IPS-18c (cell line): ENCODE results near the gene SPHKAP.
A peak's percentile ranks its signal among the peaks of the same experiment; 100 is the strongest.
"Not testable (repeated sequence)": the region's sequence is repeated elsewhere in the genome, so short reads cannot be mapped to it uniquely, and the experiment has no call there.

Source experiments
- H3K4me3 ChIP-seq: 2 replicates; pipeline ENCODE4 v1.7.0; 2013; ENCODE audit warnings: low read depth, mild to moderate bottlenecking, low read length, moderate library complexity; ENCODE audit not compliant: insufficient read depth
- H3K9me3 ChIP-seq: one replicate; pipeline ENCODE4 v1.6.1; 2013; ENCODE audit warnings: mild to moderate bottlenecking, low read length, moderate library complexity; ENCODE audit not compliant: control insufficient read depth, insufficient read depth

The SPHKAP gene

GRCh38 chr2:228181098-228182019 is at the start of gene SPHKAP:
Gene SPHKAP (minus strand): TSS chr2:228181687. CDS start chr2:228181598, 89 bp downstream.
- no peaks in the 10 kb centered on the region for H3K9me3 ChIP-seq
- H3K4me3 ChIP-seq: peak within 1 kb of the TSS; percentile 59

- no peak overlapping the region for H3K4me3 ChIP-seq
- no peaks in the 10 kb centered on the region for H3K9me3 ChIP-seq
Observed at GRCh38 chr2:228227466-228227865, 46.0 kb upstream of the SPHKAP start.

GRCh38 chr2:228224410-228224809 is 42.9 kb upstream of the SPHKAP start:
- no peak overlapping the region for H3K4me3 ChIP-seq
- H3K9me3 ChIP-seq: no peaks in the 10 kb centered on the region

- H3K9me3 ChIP-seq, H3K4me3 ChIP-seq: not testable (repeated sequence)
Observed at GRCh38 chr2:228218593-228218992, 37.1 kb upstream of the SPHKAP start.

DNA sequence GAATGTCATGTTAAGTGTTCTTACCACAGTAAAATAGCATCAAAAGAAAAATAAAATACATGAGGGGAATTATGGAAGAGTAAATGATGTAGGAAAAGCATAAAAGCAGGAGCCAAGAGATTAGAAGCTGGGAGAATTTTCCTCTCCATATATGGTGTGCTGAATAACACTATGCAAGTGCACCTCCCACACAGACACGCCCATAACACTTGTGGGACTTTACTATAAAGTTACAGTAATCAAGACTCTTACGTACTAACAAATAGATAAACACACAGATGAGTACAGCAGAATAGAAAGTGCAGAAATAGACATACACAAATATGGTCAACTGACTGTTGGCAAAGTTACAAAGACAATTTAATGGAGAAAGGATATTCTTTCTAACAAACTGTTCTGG is 16.0 kb upstream of the SPHKAP start:
- Histone ChIP-seq H3K9me3 (no peaks in the 10 kb centered on the region), H3K4me3 (no peak overlapping the region)

- Histone ChIP-seq H3K4me3 (peak overlapping the region; percentile 59), H3K9me3 (no peaks in the 10 kb centered on the region)
Observed at GRCh38 chr2:228180181-228181097, 1.0 kb downstream of the SPHKAP start.

DNA sequence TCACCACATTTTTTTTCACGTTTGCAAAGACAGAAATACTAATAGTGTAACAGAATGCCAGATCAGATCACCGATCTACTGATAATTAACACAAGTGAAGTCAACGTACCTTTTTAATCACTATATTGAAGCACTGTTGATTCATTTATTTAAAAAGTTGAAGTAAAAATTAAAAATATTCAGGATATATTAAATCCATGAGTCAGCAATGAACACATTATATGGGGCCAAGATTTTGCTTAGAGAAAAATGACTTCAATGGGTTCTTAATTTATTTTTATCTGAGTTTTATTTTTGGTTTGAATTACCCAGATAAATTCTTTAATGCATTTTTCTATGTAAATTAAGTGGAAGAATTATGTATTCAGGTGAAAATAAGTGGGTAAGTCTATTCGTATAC is 14.2 kb downstream of the SPHKAP start:
- peaks cover 2% of the 10 kb centered on the region for H3K9me3 ChIP-seq

GRCh38 chr2:228164718-228165117 is 16.8 kb downstream of the SPHKAP start:
- Histone ChIP-seq H3K4me3 (no peak overlapping the region), H3K9me3 (peaks cover 2% of the 10 kb centered on the region)

More for the DNA sequence above, 14.2 kb downstream of the SPHKAP start:
- no peak overlapping the region for H3K4me3 ChIP-seq

DNA sequence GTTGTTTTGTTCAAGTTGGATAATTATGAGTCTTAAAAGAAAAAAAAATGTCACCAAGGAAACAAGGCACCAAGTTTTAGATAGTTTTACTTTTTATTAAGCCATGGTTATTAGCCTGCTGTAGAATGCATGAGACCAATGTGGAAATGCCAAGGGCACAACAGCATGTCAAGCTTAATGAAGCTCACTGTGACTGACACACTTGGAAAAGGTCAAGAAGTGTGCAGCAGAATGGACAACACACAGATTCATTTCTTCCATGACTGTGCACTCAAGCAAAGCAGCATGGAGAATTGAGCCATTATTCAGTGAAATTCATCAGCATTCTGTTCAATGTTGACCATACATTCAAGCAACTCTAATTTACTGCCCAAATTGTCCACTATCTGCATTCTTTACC is 23.6 kb downstream of the SPHKAP start:
- Histone ChIP-seq H3K9me3 (no peaks in the 10 kb centered on the region), H3K4me3 (no peak overlapping the region)

DNA sequence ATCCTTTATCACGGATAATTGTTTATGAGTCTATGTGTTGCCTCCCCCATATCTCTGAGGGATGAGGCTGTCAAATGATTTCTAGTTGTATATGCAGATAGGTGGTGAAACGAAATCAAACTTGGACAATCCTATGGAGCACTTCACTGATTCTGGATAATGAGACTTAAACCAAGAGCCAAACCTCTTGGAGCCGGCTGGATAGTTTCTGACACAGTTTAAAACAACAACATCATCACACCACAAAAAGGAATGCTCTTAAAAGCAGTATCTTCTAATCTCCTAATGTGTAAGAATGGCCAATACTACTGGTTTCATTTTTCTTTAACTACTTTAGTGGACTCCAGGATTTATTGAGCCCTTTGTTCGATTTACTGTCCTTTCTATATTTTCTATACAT is 36.5 kb downstream of the SPHKAP start:
- no peaks in the 10 kb centered on the region for H3K9me3 ChIP-seq
- H3K4me3 ChIP-seq: no peak overlapping the region

DNA sequence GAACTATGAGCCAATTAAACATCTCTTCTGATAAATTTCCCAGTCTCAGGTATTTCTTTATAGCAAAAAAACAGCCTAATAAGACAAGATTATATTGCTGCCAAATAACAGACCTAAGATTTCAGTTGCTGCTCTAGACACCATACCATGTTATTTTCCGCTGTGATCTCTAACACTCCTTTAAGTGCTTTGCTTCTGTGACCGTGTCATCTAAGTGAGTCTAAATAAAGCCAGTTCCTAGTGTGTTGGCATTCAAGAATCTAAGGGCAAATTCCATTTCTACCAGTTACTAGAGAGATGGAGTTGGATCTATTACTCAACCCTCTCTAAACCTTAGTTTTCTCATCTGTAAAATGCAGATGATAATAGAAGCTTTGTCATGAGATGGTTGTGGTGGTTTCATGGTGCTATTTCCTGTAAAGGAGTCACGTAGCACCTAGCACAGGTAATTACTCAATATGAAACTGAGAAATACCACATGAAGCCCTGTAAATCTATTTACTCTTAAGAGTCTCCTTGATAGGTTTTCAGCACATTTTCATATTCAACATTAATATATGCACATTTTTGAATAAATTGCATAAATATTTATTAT is 40.5 kb downstream of the SPHKAP start:
- no peak overlapping the region for H3K4me3 ChIP-seq
- H3K9me3 ChIP-seq: no peaks in the 10 kb centered on the region

- Histone ChIP-seq H3K9me3 (no peaks in the 10 kb centered on the region), H3K4me3 (no peak overlapping the region)
Observed at GRCh38 chr2:228136027-228136426, 45.5 kb downstream of the SPHKAP start.

DNA sequence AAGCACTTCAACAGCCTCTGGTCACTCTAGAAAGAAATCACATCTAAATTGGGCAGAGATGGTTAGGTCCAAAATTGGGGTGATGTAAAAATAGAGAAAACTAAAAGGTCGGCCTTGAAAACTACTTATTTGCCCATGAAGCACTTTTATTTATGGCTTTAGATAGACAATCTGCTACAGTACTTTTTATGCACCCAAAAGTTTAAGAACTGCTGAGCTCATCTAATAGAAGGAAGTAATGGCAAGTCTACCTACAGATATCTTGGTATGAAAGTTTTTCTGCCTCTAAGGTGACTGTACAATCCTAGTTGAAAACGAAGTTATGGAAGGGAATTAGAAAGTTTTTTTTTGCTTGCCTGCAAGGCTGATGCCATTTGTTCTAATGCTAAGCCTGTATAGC is 46.2 kb downstream of the SPHKAP start:
- H3K9me3 ChIP-seq: no peaks in the 10 kb centered on the region
- H3K4me3 ChIP-seq: no peak overlapping the region

GRCh38 chr2:228131833-228132232 is 49.7 kb downstream of the SPHKAP start:
- Histone ChIP-seq H3K9me3 (no peaks in the 10 kb centered on the region), H3K4me3 (no peak overlapping the region)

DNA sequence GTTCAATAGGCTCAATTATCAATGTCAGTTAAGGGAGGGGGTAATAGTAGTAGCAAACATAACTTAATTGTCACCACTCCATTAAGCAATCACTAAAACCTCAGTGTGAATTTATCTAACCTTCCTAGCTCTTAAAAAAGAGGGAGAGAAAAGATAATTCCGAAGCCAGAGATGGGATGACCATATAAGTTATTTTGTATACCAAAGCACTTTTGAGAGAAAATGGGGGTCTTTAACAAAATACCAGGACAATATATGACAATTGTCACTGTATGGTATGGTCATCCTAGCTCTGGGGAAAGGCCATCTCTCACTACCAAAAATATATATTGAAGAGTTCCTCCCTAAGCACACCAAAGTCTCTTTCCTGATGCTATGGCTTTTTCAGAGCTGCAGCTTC is 55.1 kb downstream of the SPHKAP start:
- H3K9me3 ChIP-seq: no peaks in the 10 kb centered on the region
- no peak overlapping the region for H3K4me3 ChIP-seq

DNA sequence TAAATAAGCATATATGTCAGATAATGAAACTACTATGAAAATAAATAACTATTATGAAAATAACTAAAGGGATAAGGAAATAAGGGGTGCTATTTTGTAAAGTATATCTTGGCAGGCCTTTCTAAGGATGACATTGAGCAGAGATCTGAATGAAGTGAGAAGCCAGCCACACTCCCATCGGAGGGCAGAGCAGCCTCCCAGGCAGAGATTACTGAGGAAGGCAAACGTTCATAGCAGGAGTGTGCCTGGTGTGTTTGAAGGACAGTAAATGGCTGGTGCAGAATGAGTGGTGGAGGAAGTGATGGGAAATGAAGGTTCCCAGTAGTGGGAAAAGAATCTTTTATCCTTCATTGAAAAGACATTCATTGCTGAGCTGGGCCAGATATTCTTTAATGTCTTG is 62.5 kb downstream of the SPHKAP start:
- no peaks in the 10 kb centered on the region for H3K9me3 ChIP-seq
- no peak overlapping the region for H3K4me3 ChIP-seq

- Histone ChIP-seq H3K9me3 (no peaks in the 10 kb centered on the region), H3K4me3 (no peak overlapping the region)
Observed at GRCh38 chr2:228107846-228108245, 73.6 kb downstream of the SPHKAP start.
